GM10248 (cell line): ENCODE data around the gene FXYD4.

Experiments
- CTCF ChIA-PET: fragments of 300-600 bp; sonication (Branson Sonifier 250); formaldehyde crosslinking; extraction: SDS; loops from one replicate; lab custom pipeline; 2021; ENCODE audit warnings: antibody characterized with exemption; lab: Yijun Ruan, JAX
- POLR2A ChIA-PET: fragments of 350-650 bp; sonication (Branson Sonifier 250); formaldehyde crosslinking; extraction: SDS; loops from one replicate; lab custom pipeline; 2020; ENCODE audit warnings: antibody characterized with exemption; lab: Yijun Ruan, JAX
- DNase-seq: peaks from one replicate; pipeline ENCODE4 v3.0.0; 2012; ENCODE audit errors: extremely low spot score
- TF ChIP-seq, protein P1 (sequence below): IDR thresholded peaks from 2 replicates; pipeline ENCODE4 v1.5.1; 2012; ENCODE audit warnings: mild to moderate bottlenecking, low read depth; ENCODE audit errors: extremely low read depth, missing control alignments, control extremely low read depth

FXYD4 gene, protein sequence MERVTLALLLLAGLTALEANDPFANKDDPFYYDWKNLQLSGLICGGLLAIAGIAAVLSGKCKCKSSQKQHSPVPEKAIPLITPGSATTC

DNA sequence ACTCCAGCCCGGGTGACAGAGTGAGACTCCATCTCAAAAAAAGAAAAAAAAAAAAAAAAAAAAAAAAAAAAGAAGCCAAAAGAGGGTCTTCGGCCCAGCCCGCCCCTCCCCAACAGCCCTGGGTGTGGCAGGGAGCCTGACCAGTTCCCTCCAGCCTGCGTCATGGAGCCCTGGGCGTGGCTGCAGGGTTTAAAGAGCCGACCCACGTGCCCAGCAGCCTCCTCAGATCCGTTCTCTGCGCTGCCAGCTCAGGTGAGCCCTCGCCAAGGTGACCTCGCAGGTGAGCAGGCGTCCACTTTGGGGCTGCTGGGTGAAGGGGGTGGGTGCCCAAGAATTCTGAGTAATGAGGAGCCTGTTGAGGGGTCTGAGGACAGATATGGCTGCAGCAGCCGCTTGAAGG is at the start of gene FXYD4:
Gene FXYD4 (plus strand): TSS at position 219 of the 400 bp plus-strand sequence. CDS start 2,111 bp downstream, outside the sequence.
- DNase-seq: no peak
- TF ChIP-seq, protein P1, sequence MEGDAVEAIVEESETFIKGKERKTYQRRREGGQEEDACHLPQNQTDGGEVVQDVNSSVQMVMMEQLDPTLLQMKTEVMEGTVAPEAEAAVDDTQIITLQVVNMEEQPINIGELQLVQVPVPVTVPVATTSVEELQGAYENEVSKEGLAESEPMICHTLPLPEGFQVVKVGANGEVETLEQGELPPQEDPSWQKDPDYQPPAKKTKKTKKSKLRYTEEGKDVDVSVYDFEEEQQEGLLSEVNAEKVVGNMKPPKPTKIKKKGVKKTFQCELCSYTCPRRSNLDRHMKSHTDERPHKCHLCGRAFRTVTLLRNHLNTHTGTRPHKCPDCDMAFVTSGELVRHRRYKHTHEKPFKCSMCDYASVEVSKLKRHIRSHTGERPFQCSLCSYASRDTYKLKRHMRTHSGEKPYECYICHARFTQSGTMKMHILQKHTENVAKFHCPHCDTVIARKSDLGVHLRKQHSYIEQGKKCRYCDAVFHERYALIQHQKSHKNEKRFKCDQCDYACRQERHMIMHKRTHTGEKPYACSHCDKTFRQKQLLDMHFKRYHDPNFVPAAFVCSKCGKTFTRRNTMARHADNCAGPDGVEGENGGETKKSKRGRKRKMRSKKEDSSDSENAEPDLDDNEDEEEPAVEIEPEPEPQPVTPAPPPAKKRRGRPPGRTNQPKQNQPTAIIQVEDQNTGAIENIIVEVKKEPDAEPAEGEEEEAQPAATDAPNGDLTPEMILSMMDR: no peak
- ChIA-PET POLR2A (interaction anchor here (0.7 kb wide), 1 partner anchor 86 kb away, joined by 11 read pairs; no protein-coding TSS in a partner anchor), CTCF (interaction anchor here (1.4 kb wide), 1 partner anchor 24 kb away, joined by 3 read pairs; no protein-coding TSS in a partner anchor)

DNA sequence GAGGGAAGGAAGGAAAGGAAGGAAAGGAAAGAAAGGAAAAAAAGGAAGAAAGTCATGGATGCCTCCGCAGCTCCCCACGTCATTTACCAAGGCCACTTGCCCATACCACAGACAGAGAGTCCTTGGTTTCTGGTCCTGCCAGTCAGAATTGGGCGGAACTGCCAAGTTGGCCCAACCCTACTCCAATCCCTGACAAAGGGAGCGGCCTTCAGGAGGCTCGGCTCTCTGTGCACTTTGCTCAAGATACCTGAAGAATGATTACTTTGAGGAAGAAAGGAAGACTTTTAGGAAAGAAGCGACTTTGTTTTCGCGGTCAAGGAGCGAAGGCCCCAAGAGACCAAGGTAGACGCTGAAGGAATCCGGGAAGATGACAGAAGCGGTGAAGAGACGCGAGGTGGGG is 49.1 kb upstream of the FXYD4 start:
- CTCF ChIA-PET: no interaction called here
- POLR2A ChIA-PET: no interaction called here
- TF ChIP-seq, protein P1: no peak
- no peak for DNase-seq

DNA sequence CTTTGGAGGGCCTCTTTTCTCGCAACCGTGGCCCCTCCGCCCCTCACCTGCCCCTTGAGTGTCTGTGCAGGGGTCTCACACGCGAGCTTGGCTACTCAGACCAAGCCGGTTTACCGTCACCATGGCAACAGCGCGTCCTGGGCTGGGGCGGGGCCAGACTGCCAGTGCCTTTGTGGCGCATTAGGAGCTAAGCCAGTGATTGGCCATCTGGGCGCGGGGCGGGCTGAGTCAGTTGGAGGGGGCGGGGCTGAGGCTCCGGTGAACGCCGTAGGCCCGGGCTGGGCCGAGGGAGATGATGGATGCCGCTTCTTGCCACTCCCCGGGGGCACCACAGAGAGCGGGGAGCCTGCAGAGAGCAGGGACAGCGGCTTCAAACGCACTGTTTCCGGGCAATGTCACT is 48.7 kb upstream of the FXYD4 start:
- TF ChIP-seq, protein P1: no peak
- ChIA-PET POLR2A (no interaction called here), CTCF (no interaction called here)
- DNase-seq: peak; percentile 49

DNA sequence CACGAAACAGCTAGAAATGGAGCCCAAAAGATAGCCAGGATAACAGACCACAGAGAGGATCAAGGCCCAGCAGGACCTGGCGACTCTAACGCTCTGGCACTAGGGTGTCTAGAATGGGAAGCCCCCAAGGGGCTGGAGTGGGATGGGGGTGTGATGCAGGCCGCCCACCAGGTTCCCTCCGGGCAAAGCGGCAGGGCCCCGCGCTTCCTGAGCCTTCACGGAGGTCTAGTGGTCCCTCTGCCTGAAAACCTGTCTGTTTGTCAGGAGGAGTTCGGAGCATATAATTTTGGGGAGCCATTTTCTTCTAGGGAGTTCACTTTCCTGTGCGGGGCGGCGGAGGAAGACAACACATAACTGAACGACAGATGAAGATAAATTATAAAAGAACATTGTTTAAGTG is 48.2 kb upstream of the FXYD4 start:
- no peak for DNase-seq

DNA sequence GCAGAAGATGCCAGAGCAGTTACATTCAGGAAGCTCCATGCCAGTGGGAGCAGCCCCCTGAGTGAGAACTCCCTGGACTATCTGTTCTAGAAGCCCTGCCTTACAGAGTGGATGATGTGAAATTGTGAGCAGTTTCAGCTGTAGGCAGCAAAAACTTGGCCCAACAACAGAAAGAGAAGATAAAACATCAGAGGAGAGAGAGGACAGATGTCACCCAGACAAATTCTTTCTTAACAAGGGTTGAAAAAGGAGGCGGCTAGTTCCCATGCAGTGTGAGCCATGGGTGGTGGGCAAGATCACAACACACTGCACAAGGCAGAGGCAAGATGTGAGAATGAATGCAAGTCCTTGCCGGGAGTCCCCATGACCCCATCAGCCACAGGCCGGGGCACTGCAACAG is 46.6 kb upstream of the FXYD4 start:
- no peak for DNase-seq
- TF ChIP-seq, protein P1: no peak
- POLR2A ChIA-PET: no interaction called here
- CTCF ChIA-PET: no interaction called here

More for the DNA sequence above, 48.2 kb upstream of the FXYD4 start:
- TF ChIP-seq, protein P1: no peak
- CTCF ChIA-PET: no interaction called here
- POLR2A ChIA-PET: no interaction called here

DNA sequence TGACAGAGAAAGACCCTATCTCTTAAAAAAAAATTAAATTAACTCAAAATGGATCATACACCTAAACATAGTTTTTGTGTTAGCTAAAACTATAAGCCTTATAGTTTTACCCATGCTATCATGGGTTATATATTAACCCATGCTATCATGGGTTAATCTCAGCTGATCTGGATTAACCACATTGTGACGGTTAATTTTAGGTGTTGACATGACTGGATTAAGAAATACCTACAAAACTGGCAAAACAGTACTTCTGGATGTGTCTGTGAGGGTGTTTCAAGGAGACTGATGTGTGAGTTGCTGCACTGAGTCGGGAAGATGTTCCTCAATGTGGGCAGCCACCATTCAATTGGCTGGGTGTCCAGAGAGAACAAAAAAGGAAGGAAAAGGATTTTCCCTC is 44.3 kb upstream of the FXYD4 start:
- DNase-seq: no peak
- ChIA-PET POLR2A (no interaction called here), CTCF (interaction anchor here (1.1 to 1.8 kb wide), 4 partner anchors 21 to 135 kb away, joined by 3 to 8 read pairs (median 4); no protein-coding TSS in a partner anchor)
- TF ChIP-seq, protein P1: no peak
